ENCODE results near the gene SLC24A3. TPM values are rescaled to one million over a fixed set of nuclear protein-coding genes. Genes with fewer than 3 reads are reported as not detected.

Gene SLC24A3
- total and polyA plus RNA-seq, 2 of the 13 experiments (the other 11 are each of a cell fraction or from before 2014, with no cell fraction given) = not detected

DNA sequence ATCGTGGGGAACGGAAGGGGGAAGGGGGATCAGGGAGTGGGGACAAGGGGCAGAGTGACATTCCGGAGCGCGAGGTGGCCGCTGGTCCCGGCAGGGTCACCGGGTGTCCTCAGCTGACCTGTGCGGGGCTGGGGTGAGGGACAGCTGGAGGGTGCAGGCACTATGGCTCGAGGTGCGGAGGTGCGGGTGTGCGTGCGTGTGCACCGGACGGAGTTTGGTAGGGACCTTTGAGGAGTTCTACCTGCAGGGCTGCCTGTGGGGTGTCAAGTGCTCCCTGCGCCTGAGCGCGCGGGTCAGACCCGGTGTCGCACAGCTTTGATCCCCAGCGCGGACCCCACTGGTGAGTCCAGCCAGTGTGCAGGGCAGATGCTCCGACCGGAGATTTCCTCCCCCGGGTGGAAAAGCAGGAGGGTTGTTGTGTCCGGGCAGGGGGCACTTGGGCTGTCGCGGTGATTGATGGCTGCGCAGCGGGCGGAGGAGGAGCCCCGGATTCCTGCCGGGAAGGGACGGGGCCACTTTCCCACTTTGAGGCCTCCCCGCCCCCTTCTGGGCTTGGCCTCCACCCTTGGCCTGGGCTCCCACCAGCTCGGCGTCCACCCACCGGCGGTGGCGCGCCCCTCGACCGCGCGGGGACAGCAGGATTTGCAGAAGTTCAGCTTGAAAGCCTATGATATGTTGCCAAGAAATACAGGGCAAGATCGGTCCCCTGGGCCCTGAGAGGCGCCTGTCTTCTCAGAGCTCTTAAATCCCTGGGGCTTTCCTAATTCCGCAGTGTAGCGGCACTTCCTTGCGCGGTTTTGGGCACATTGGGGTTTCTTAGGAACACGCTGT lies 546.3 kb downstream of the SLC24A3 start (continued):
- peak; percentile 78; the same call in 1 of the 2 replicates for TF ChIP-seq HBP1 (CRISPR knock-in tag; IDR thresholded peaks at IDR 0.05; ENCODE audit: low read depth)
- no peak for TF ChIP-seq ZKSCAN5 (CRISPR knock-in tag; IDR thresholded peaks at IDR 0.05)
- no peak; the same call in 1 of the 2 replicates for TF ChIP-seq ZBTB42 (CRISPR knock-in tag; IDR thresholded peaks at IDR 0.05)
- no peak for TF ChIP-seq ZNF570 (CRISPR knock-in tag; IDR thresholded peaks at IDR 0.05; ENCODE audit: borderline replicate concordance)
- TF ChIP-seq, protein P1, sequence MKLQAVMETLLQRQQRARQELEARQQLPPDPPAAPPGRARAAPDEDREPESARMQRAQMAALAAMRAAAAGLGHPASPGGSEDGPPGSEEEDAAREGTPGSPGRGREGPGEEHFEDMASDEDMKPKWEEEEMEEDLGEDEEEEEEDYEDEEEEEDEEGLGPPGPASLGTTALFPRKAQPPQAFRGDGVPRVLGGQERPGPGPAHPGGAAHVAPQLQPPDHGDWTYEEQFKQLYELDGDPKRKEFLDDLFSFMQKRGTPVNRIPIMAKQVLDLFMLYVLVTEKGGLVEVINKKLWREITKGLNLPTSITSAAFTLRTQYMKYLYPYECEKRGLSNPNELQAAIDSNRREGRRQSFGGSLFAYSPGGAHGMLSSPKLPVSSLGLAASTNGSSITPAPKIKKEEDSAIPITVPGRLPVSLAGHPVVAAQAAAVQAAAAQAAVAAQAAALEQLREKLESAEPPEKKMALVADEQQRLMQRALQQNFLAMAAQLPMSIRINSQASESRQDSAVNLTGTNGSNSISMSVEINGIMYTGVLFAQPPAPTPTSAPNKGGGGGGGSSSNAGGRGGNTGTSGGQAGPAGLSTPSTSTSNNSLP (IDR thresholded peaks at IDR 0.05; ENCODE audit: low read depth, low read length) = no peak
- TF ChIP-seq, protein P2, sequence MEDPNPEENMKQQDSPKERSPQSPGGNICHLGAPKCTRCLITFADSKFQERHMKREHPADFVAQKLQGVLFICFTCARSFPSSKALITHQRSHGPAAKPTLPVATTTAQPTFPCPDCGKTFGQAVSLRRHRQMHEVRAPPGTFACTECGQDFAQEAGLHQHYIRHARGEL (CRISPR knock-in tag; IDR thresholded peaks at IDR 0.05) = no peak
- no peak for TF ChIP-seq ZNF317 (CRISPR knock-in tag; IDR thresholded peaks at IDR 0.05)
- no peak; the same call in 1 of the 2 replicates for TF ChIP-seq THYN1 (CRISPR knock-in tag; IDR thresholded peaks at IDR 0.05; ENCODE audit: borderline replicate concordance, low read depth)
- 0 out of 2 replicates have a peak, but pooled peaks have one; percentile 9 for TF ChIP-seq ZNF335 (CRISPR knock-in tag; IDR thresholded peaks at IDR 0.05)
- TF ChIP-seq, protein P3, sequence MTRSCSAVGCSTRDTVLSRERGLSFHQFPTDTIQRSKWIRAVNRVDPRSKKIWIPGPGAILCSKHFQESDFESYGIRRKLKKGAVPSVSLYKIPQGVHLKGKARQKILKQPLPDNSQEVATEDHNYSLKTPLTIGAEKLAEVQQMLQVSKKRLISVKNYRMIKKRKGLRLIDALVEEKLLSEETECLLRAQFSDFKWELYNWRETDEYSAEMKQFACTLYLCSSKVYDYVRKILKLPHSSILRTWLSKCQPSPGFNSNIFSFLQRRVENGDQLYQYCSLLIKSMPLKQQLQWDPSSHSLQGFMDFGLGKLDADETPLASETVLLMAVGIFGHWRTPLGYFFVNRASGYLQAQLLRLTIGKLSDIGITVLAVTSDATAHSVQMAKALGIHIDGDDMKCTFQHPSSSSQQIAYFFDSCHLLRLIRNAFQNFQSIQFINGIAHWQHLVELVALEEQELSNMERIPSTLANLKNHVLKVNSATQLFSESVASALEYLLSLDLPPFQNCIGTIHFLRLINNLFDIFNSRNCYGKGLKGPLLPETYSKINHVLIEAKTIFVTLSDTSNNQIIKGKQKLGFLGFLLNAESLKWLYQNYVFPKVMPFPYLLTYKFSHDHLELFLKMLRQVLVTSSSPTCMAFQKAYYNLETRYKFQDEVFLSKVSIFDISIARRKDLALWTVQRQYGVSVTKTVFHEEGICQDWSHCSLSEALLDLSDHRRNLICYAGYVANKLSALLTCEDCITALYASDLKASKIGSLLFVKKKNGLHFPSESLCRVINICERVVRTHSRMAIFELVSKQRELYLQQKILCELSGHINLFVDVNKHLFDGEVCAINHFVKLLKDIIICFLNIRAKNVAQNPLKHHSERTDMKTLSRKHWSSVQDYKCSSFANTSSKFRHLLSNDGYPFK (CRISPR knock-in tag; IDR thresholded peaks at IDR 0.05; ENCODE audit: borderline replicate concordance) = no peak
- TF ChIP-seq, protein P4, sequence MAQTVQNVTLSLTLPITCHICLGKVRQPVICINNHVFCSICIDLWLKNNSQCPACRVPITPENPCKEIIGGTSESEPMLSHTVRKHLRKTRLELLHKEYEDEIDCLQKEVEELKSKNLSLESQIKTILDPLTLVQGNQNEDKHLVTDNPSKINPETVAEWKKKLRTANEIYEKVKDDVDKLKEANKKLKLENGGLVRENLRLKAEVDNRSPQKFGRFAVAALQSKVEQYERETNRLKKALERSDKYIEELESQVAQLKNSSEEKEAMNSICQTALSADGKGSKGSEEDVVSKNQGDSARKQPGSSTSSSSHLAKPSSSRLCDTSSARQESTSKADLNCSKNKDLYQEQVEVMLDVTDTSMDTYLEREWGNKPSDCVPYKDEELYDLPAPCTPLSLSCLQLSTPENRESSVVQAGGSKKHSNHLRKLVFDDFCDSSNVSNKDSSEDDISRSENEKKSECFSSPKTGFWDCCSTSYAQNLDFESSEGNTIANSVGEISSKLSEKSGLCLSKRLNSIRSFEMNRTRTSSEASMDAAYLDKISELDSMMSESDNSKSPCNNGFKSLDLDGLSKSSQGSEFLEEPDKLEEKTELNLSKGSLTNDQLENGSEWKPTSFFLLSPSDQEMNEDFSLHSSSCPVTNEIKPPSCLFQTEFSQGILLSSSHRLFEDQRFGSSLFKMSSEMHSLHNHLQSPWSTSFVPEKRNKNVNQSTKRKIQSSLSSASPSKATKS (CRISPR knock-in tag; IDR thresholded peaks at IDR 0.05) = no peak
- TF ChIP-seq, protein P5, sequence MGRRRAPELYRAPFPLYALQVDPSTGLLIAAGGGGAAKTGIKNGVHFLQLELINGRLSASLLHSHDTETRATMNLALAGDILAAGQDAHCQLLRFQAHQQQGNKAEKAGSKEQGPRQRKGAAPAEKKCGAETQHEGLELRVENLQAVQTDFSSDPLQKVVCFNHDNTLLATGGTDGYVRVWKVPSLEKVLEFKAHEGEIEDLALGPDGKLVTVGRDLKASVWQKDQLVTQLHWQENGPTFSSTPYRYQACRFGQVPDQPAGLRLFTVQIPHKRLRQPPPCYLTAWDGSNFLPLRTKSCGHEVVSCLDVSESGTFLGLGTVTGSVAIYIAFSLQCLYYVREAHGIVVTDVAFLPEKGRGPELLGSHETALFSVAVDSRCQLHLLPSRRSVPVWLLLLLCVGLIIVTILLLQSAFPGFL (CRISPR knock-in tag; IDR thresholded peaks at IDR 0.05) = no peak
- peak; percentile 73; the same call in 1 of the 2 replicates for TF ChIP-seq ZNF746 (CRISPR knock-in tag; IDR thresholded peaks at IDR 0.05)
- no peak for TF ChIP-seq NR2F2 (IDR thresholded peaks at IDR 0.05; ENCODE audit: borderline replicate concordance, low read depth)
- TF ChIP-seq SNAPC2 (CRISPR knock-in tag; IDR thresholded peaks at IDR 0.05) = no peak; the same call in 1 of the 2 replicates
- no peak for TF ChIP-seq NR1H2 (CRISPR knock-in tag; IDR thresholded peaks at IDR 0.05; ENCODE audit: borderline replicate concordance, low read depth)
